Calu3 (cell line): Measurements from ENCODE around the gene CCDC69. TPM values are rescaled to one million over a fixed set of nuclear protein-coding genes. Genes with fewer than 3 reads are reported as not detected.
"Not testable (repeated sequence)": the region's sequence is repeated elsewhere in the genome, so short reads cannot be mapped to it uniquely, and the experiment has no call there.

Source experiments
- BruUV-seq: library from RNA; stranded (reverse); fragments of 400-500 nt; replicated peaks from 2 replicates; lab custom pipeline; 2021; lab: Mats Ljungman, UMichigan
- CTCF ChIA-PET: fragments of 300-600 bp; sonication (Branson Sonifier 250); formaldehyde crosslinking; loops from one replicate; lab custom pipeline; 2022; ENCODE audit warnings: antibody characterized with exemption; lab: Charles Lee
- DNase-seq: peaks from one replicate; pipeline ENCODE4 v3.0.0; 2022
- H3K27ac Mint-ChIP-seq: one replicate; pipeline ENCODE4 v1.8.0; 2022; ENCODE audit warnings: mixed read lengths; ENCODE audit not compliant: unreplicated experiment
- H3K27me3 Mint-ChIP-seq: one replicate; pipeline ENCODE4 v1.8.0; 2022; ENCODE audit warnings: mixed read lengths; ENCODE audit not compliant: unreplicated experiment
- H3K36me3 Mint-ChIP-seq: one replicate; pipeline ENCODE4 v1.8.0; 2022; ENCODE audit warnings: mild to moderate bottlenecking, moderate library complexity, mixed read lengths; ENCODE audit not compliant: insufficient read depth, unreplicated experiment
- H3K4me1 Mint-ChIP-seq: one replicate; pipeline ENCODE4 v1.8.0; 2022; ENCODE audit warnings: mild to moderate bottlenecking, low read depth, mixed read lengths; ENCODE audit not compliant: unreplicated experiment
- H3K4me3 Mint-ChIP-seq: one replicate; pipeline ENCODE4 v1.8.0; 2022; ENCODE audit warnings: mild to moderate bottlenecking, low read depth, moderate library complexity, mixed read lengths; ENCODE audit not compliant: unreplicated experiment
- H3K9me3 Mint-ChIP-seq: one replicate; pipeline ENCODE4 v1.8.0; 2022; ENCODE audit warnings: low read depth, mixed read lengths; ENCODE audit not compliant: unreplicated experiment
- CTCF ChIP-seq: fragments of 200-600 bp; IDR thresholded peaks from one replicate; pipeline ENCODE4 v1.8.0; 2022; ENCODE audit warnings: antibody characterized with exemption; ENCODE audit not compliant: unreplicated experiment
- intact Hi-C: fragments of 100-400 bp; cut with micrococcal nuclease; formaldehyde crosslinking; loops from one replicate; pipeline ENCODE4 v1.10.0; 2022; ENCODE audit not compliant: unreplicated experiment
- total RNA-seq: library from RNA; stranded (reverse); gene quantifications from 2 replicates; pipeline ENCODE4 v1.2.3, GENCODE V29; 2022

CCDC69 gene
- total RNA-seq, 1 experiment from 2014 or later, result 1.0 TPM

- H3K9me3 Mint-ChIP-seq, result no peaks in the 10 kb centered on the region
- no TSS peak for BruUV-seq
- H3K27ac Mint-ChIP-seq, result no peak overlapping the region
- no peak overlapping the region for H3K4me3 Mint-ChIP-seq
- peaks cover 9% of the 10 kb centered on the region for H3K36me3 Mint-ChIP-seq
- H3K4me1 Mint-ChIP-seq, result peaks cover 10% of the 10 kb centered on the region
- H3K27me3 Mint-ChIP-seq, result no peaks in the 10 kb centered on the region
- CTCF ChIA-PET, result interaction anchor here (0.8 kb wide), 1 partner anchor 23 kb away, joined by 3 read pairs; no protein-coding TSS in a partner anchor
- DNase-seq, result no peak
- intact Hi-C loops, result no loop called here
- TF ChIP-seq CTCF, result no peak
Observed at GRCh38 chr5:151258201-151258611, 34.3 kb upstream of the CCDC69 start.

- H3K4me1 Mint-ChIP-seq, result peaks cover 11% of the 10 kb centered on the region
- no peak overlapping the region for H3K27ac Mint-ChIP-seq
- no peaks in the 10 kb centered on the region for H3K27me3 Mint-ChIP-seq
- no TSS peak for BruUV-seq
- H3K36me3 Mint-ChIP-seq, result peaks cover 14% of the 10 kb centered on the region
- H3K9me3 Mint-ChIP-seq, result no peaks in the 10 kb centered on the region
- intact Hi-C loops, result no loop called here
- CTCF ChIA-PET, result interaction anchor here (0.8 kb wide), 1 partner anchor 23 kb away, joined by 3 read pairs; no protein-coding TSS in a partner anchor
- H3K4me3 Mint-ChIP-seq, result no peak overlapping the region
- TF ChIP-seq CTCF, result no peak
- DNase-seq, result no peak
Observed at GRCh38 chr5:151257731-151258181, 33.9 kb upstream of the CCDC69 start.

GRCh38 chr5:151255621-151256286 is 31.9 kb upstream of the CCDC69 start:
- Mint-ChIP-seq H3K4me3 (no peak overlapping the region), H3K36me3 (peaks cover 23% of the 10 kb centered on the region), H3K9me3 (no peaks in the 10 kb centered on the region), H3K27me3 (no peaks in the 10 kb centered on the region), H3K27ac (no peak overlapping the region), H3K4me1 (peaks cover 11% of the 10 kb centered on the region)
- no TSS peak for BruUV-seq
- CTCF ChIA-PET, result no interaction called here
- no peak for TF ChIP-seq CTCF
- no peak for DNase-seq
- intact Hi-C loops, result no loop called here

GRCh38 chr5:151254990-151255389 is 31.1 kb upstream of the CCDC69 start:
- H3K9me3 Mint-ChIP-seq, CTCF ChIA-PET, H3K27ac Mint-ChIP-seq, BruUV-seq, intact Hi-C loops, H3K4me3 Mint-ChIP-seq, H3K27me3 Mint-ChIP-seq, DNase-seq: not testable (repeated sequence)
- Mint-ChIP-seq H3K4me1 (peaks cover 11% of the 10 kb centered on the region), H3K36me3 (peaks cover 23% of the 10 kb centered on the region)

GRCh38 chr5:151254556-151254955 is 30.7 kb upstream of the CCDC69 start:
- no peaks in the 10 kb centered on the region for H3K9me3 Mint-ChIP-seq
- H3K4me3 Mint-ChIP-seq, result no peak overlapping the region
- H3K27me3 Mint-ChIP-seq, result peaks cover 6% of the 10 kb centered on the region
- DNase-seq, result no peak
- peaks cover 23% of the 10 kb centered on the region for H3K36me3 Mint-ChIP-seq
- CTCF ChIA-PET, result interaction anchor here (0.7 kb wide), 1 partner anchor 8 kb away, joined by 3 read pairs; no protein-coding TSS in a partner anchor
- H3K27ac Mint-ChIP-seq, result no peak overlapping the region
- intact Hi-C loops, result no loop called here
- peaks cover 11% of the 10 kb centered on the region for H3K4me1 Mint-ChIP-seq
- BruUV-seq, result no TSS peak
- no peak for TF ChIP-seq CTCF
